Astrocyte (in vitro differentiated cells and primary cell): Measurements from ENCODE around the gene S100A14. TPM values are rescaled to one million over a fixed set of nuclear protein-coding genes. Genes with fewer than 3 reads are reported as not detected.
"Not testable (repeated sequence)": the region's sequence is repeated elsewhere in the genome, so short reads cannot be mapped to it uniquely, and the experiment has no call there.

ENCODE experiments used
- DNase-seq: peaks from one replicate; pipeline ENCODE4 v3.0.0-alpha.2; 2010; ENCODE audit warnings: low read depth
- FAIRE-seq: peaks from 2 replicates; lab custom pipeline; 2011; peaks lifted over from hg19 to GRCh38; lab: Jason Lieb, UNC
- H2AFZ ChIP-seq: 2 replicates; pipeline ENCODE4 v1.6.0; 2012; ENCODE audit warnings: low read depth, low read length, inconsistent platforms
- H3K27ac ChIP-seq: 2 replicates; pipeline ENCODE4 v1.5.1; 2011; ENCODE audit warnings: low read depth, low read length, inconsistent platforms
- H3K27me3 ChIP-seq: 2 replicates; pipeline ENCODE4 v1.6.0; 2011; ENCODE audit warnings: low read length, inconsistent platforms; ENCODE audit not compliant: insufficient read depth
- H3K36me3 ChIP-seq: 2 replicates; pipeline ENCODE4 v1.5.1; 2011; ENCODE audit warnings: low read length, inconsistent platforms; ENCODE audit not compliant: insufficient read depth
- H3K4me1 ChIP-seq: 2 replicates; pipeline ENCODE4 v1.5.1; 2011; ENCODE audit warnings: low read length, inconsistent platforms; ENCODE audit not compliant: insufficient read depth
- H3K4me2 ChIP-seq: 2 replicates; pipeline ENCODE4 v1.6.0; 2012; ENCODE audit warnings: low read length, inconsistent platforms
- H3K4me3 ChIP-seq: 2 replicates; pipeline ENCODE4 v1.5.1; 2011; ENCODE audit warnings: low read depth, mild to moderate bottlenecking, low read length, inconsistent platforms; ENCODE audit not compliant: insufficient read depth
- H3K79me2 ChIP-seq: 2 replicates; pipeline ENCODE4 v1.6.0; 2012; ENCODE audit warnings: mild to moderate bottlenecking, low read length, inconsistent platforms; ENCODE audit not compliant: insufficient read depth
- H3K9ac ChIP-seq: 2 replicates; pipeline ENCODE4 v1.6.0; 2012; ENCODE audit warnings: mild to moderate bottlenecking, low read length, inconsistent platforms
- H3K9me3 ChIP-seq: 2 replicates; pipeline ENCODE4 v1.5.1; 2012; ENCODE audit warnings: low read depth, mild to moderate bottlenecking, low read length, inconsistent platforms; ENCODE audit not compliant: insufficient read depth
- H4K20me1 ChIP-seq: 2 replicates; pipeline ENCODE4 v1.6.0; 2012; ENCODE audit warnings: low read length, inconsistent platforms; ENCODE audit not compliant: insufficient read depth
- H3K27ac Mint-ChIP-seq: one replicate; pipeline ENCODE4 v1.8.0; 2021; ENCODE audit warnings: mild to moderate bottlenecking, mixed read lengths; ENCODE audit not compliant: unreplicated experiment
- H3K27me3 Mint-ChIP-seq: one replicate; pipeline ENCODE4 v1.8.0; 2021; ENCODE audit warnings: low read depth, mixed read lengths; ENCODE audit not compliant: unreplicated experiment
- H3K36me3 Mint-ChIP-seq: one replicate; pipeline ENCODE4 v1.8.0; 2021; ENCODE audit warnings: low read depth, mixed read lengths; ENCODE audit not compliant: unreplicated experiment
- H3K4me1 Mint-ChIP-seq: one replicate; pipeline ENCODE4 v1.8.0; 2021; ENCODE audit warnings: low read depth, mixed read lengths; ENCODE audit not compliant: unreplicated experiment
- H3K4me3 Mint-ChIP-seq: one replicate; pipeline ENCODE4 v1.8.0; 2021; ENCODE audit warnings: mild to moderate bottlenecking, moderate library complexity, mixed read lengths; ENCODE audit not compliant: unreplicated experiment
- H3K9me3 Mint-ChIP-seq: one replicate; pipeline ENCODE4 v1.8.0; 2021; ENCODE audit warnings: mild to moderate bottlenecking, mixed read lengths; ENCODE audit not compliant: unreplicated experiment
- CTCF ChIP-seq: IDR thresholded peaks from 2 replicates; pipeline ENCODE4 v1.5.1; 2011; ENCODE audit warnings: low read depth, mild to moderate bottlenecking, inconsistent platforms, low read length, moderate library complexity; ENCODE audit not compliant: insufficient read depth
- EZH2 ChIP-seq: IDR thresholded peaks from 2 replicates; pipeline ENCODE4 v1.6.1; 2012; ENCODE audit warnings: mild to moderate bottlenecking, low read length, inconsistent platforms; ENCODE audit not compliant: insufficient read depth
- total RNA-seq: library from RNA; stranded (reverse); gene quantifications from 2 replicates; pipeline ENCODE4 v1.2.1, GENCODE V29; 2021

Gene S100A14
- total RNA-seq, 1 donor from 2014 or later = 0.57 TPM

GRCh38 chr1:153578490-153578889 is 37.6 kb downstream of the S100A14 start:
- no peaks in the 10 kb centered on the region for H3K79me2 ChIP-seq
- peak overlapping the region; percentile 9 for H3K4me2 ChIP-seq
- H3K27ac ChIP-seq = no peak overlapping the region
- H3K9me3 ChIP-seq = no peaks in the 10 kb centered on the region
- H3K27me3 ChIP-seq = no peaks in the 10 kb centered on the region
- Mint-ChIP-seq H3K27ac (peak overlapping the region; percentile 78), H3K4me1 (peaks cover 14% of the 10 kb centered on the region), H3K27me3 (no peaks in the 10 kb centered on the region), H3K9me3 (peaks cover 2% of the 10 kb centered on the region), H3K36me3 (no peaks in the 10 kb centered on the region), H3K4me3 (peak overlapping the region; percentile 58)
- peak; percentile 84 for FAIRE-seq
- H3K9ac ChIP-seq = no peak overlapping the region
- no peak overlapping the region for H2AFZ ChIP-seq
- H3K4me1 ChIP-seq = peaks cover under 1% of the 10 kb centered on the region
- no peaks in the 10 kb centered on the region for H4K20me1 ChIP-seq
- TF ChIP-seq EZH2 = no peak
- no peak for TF ChIP-seq CTCF
- no peak overlapping the region for H3K4me3 ChIP-seq
- DNase-seq = no peak
- H3K36me3 ChIP-seq = no peaks in the 10 kb centered on the region

GRCh38 chr1:153577624-153578051 is 38.5 kb downstream of the S100A14 start:
- peaks cover 9% of the 10 kb centered on the region for H3K4me1 ChIP-seq
- TF ChIP-seq EZH2 (no peak), CTCF (no peak)
- Mint-ChIP-seq H3K4me3 (no peak overlapping the region), H3K27me3 (no peaks in the 10 kb centered on the region), H3K9me3 (peaks cover 2% of the 10 kb centered on the region), H3K36me3 (no peaks in the 10 kb centered on the region), H3K27ac (peak overlapping the region; percentile 1), H3K4me1 (peaks cover 22% of the 10 kb centered on the region)
- no peaks in the 10 kb centered on the region for H3K9me3 ChIP-seq
- H3K4me3 ChIP-seq = no peak overlapping the region
- H3K79me2 ChIP-seq = no peaks in the 10 kb centered on the region
- DNase-seq (no peak), FAIRE-seq (no peak)
- no peaks in the 10 kb centered on the region for H3K27me3 ChIP-seq
- H3K27ac ChIP-seq = no peak overlapping the region
- H4K20me1 ChIP-seq = no peaks in the 10 kb centered on the region
- H2AFZ ChIP-seq = no peak overlapping the region
- no peak overlapping the region for H3K4me2 ChIP-seq
- no peaks in the 10 kb centered on the region for H3K36me3 ChIP-seq
- H3K9ac ChIP-seq = no peak overlapping the region

- Mint-ChIP-seq H3K27ac (no peak overlapping the region), H3K4me3 (no peak overlapping the region), H3K27me3 (no peaks in the 10 kb centered on the region), H3K36me3 (no peaks in the 10 kb centered on the region), H3K4me1 (peaks cover 24% of the 10 kb centered on the region), H3K9me3 (peaks cover 2% of the 10 kb centered on the region)
- Histone ChIP-seq H4K20me1 (no peaks in the 10 kb centered on the region), H3K27ac (no peak overlapping the region), H3K9me3 (no peaks in the 10 kb centered on the region), H3K4me3 (no peak overlapping the region), H3K27me3 (no peaks in the 10 kb centered on the region), H3K36me3 (no peaks in the 10 kb centered on the region), H2AFZ (no peak overlapping the region), H3K79me2 (no peaks in the 10 kb centered on the region), H3K4me2 (no peak overlapping the region), H3K4me1 (peaks cover 14% of the 10 kb centered on the region), H3K9ac (no peak overlapping the region)
- TF ChIP-seq CTCF (no peak), EZH2 (no peak)
- DNase-seq (no peak), FAIRE-seq (no peak)
Observed at GRCh38 chr1:153577138-153577537, 39.0 kb downstream of the S100A14 start.

- peaks cover 24% of the 10 kb centered on the region for H3K4me1 Mint-ChIP-seq
- H3K9me3 Mint-ChIP-seq, H3K9me3 ChIP-seq, H3K27me3 ChIP-seq, H3K36me3 ChIP-seq, H3K27me3 Mint-ChIP-seq, H3K27ac ChIP-seq, H3K9ac ChIP-seq, FAIRE-seq, DNase-seq, H3K4me3 Mint-ChIP-seq, H4K20me1 ChIP-seq, H3K27ac Mint-ChIP-seq, H3K4me2 ChIP-seq, H3K36me3 Mint-ChIP-seq, H3K79me2 ChIP-seq, H3K4me3 ChIP-seq, H2AFZ ChIP-seq: not testable (repeated sequence)
- peaks cover 21% of the 10 kb centered on the region for H3K4me1 ChIP-seq
Observed at GRCh38 chr1:153575497-153575896, 40.6 kb downstream of the S100A14 start.
